ENCODE results near the gene MRPL33.

DNA sequence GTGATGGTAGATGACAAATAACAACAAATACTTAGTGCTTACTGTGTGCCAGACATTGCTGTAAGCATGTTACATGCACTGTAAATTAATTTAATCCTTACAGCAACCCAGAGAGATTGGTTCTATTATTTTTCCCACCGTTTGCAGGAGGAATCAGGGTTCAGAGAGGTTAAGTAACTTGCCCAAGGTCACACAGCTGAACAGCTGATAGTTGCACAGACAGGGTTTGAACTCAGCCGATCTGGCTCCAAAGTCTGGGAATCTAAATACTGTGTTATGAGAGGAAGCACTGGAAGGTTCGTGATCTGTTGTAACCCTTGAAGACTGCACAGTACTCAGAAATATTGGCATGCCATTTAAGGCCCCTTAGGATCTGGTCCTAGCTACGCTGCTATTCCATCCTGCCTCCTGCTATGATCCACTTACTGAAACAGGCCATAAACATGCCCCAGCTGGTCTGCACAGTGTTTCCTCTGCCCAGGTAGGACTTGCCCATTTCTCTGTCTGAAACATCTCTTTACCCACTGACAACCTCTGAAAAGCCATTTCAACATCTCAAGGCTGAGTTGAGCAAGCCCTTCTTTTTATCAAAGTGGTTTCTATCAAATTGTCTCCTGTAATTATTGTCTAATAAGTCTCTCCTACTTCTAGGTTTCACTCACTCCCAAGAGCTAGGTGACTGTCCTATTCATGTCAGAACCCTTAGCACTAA, 40.4 kb upstream of the MRPL33 start:
- TF ChIP-seq MXI1 (IDR thresholded peaks at IDR 0.05; ENCODE audit: borderline replicate concordance, low read depth, low read length) (no peak), JUND (CRISPR knock-in tag; IDR thresholded peaks at IDR 0.05) (no peak), ZNF678 (CRISPR knock-in tag; IDR thresholded peaks at IDR 0.05) (no peak), ZBTB2 (CRISPR knock-in tag; IDR thresholded peaks at IDR 0.05; ENCODE audit: low read depth) (no peak), POLR2A (IDR thresholded peaks at IDR 0.05; ENCODE audit: insufficient read depth in 1 of 2, low read depth in 2 of 2, low read length in 2 of 2) (no peak), ELF1 (CRISPR knock-in tag; IDR thresholded peaks at IDR 0.05) (no peak), CTCF (CRISPR knock-in tag; IDR thresholded peaks at IDR 0.05) (no peak)
